RWPE1 (cell line): Measurements from ENCODE around the gene TMEM132C.
"Not testable (repeated sequence)": the region's sequence is repeated elsewhere in the genome, so short reads cannot be mapped to it uniquely, and the experiment has no call there.

ENCODE experiments used
- CTCF ChIA-PET: fragments of 350-600 bp; sonication (Branson Sonifier 250); formaldehyde crosslinking; extraction: SDS; loops from one replicate; lab custom pipeline; 2021; lab: Yijun Ruan, JAX
- POLR2A ChIA-PET: fragments of 400-600 bp; formaldehyde crosslinking; extraction: SDS; loops from one replicate; lab custom pipeline; 2020; ENCODE audit warnings: antibody characterized with exemption; ENCODE audit not compliant: low non-redundant PET; lab: Yijun Ruan, JAX
- DNase-seq: peaks from one replicate; pipeline ENCODE4 v3.0.0; 2012; ENCODE audit warnings: low spot score
- H3K27ac ChIP-seq: fragments of 450-650 bp; 2 replicates; pipeline ENCODE4 v1.5.1; 2017
- CTCF ChIP-seq: fragments of 450-650 bp; conservative IDR thresholded peaks from 2 replicates; pipeline ENCODE4 v1.5.1; 2017; ENCODE audit warnings: low read depth, mild to moderate bottlenecking

The TMEM132C gene

GRCh38 chr12:128600886-128601285 is 333.9 kb downstream of the TMEM132C start:
- ChIA-PET POLR2A (no interaction called here), CTCF (no interaction called here)
- TF ChIP-seq CTCF = no peak
- no peak overlapping the region for H3K27ac ChIP-seq
- DNase-seq = no peak

GRCh38 chr12:128603573-128604115 is 336.7 kb downstream of the TMEM132C start:
- DNase-seq = no peak
- no peak for TF ChIP-seq CTCF
- ChIA-PET POLR2A (no interaction called here), CTCF (no interaction called here)
- H3K27ac ChIP-seq = no peak overlapping the region

- CTCF ChIA-PET, H3K27ac ChIP-seq, POLR2A ChIA-PET, DNase-seq: not testable (repeated sequence)
Measured at GRCh38 chr12:128604219-128604618, 337.2 kb downstream of the TMEM132C start.

GRCh38 chr12:128606051-128606450 is 339.1 kb downstream of the TMEM132C start:
- TF ChIP-seq CTCF = no peak
- CTCF ChIA-PET = no interaction called here
- no peak overlapping the region for H3K27ac ChIP-seq
- POLR2A ChIA-PET = no interaction called here
- no peak for DNase-seq

- ChIA-PET POLR2A (no interaction called here), CTCF (interaction anchor here (0.6 kb wide), 1 partner anchor 52 kb away, joined by 4 read pairs; no protein-coding TSS in a partner anchor)
- no peak for DNase-seq
- no peak for TF ChIP-seq CTCF
- H3K27ac ChIP-seq = no peak overlapping the region
Measured at GRCh38 chr12:128606538-128606937, 339.6 kb downstream of the TMEM132C start.

- CTCF ChIA-PET = interaction anchor here (0.6 kb wide), 1 partner anchor 52 kb away, joined by 4 read pairs; no protein-coding TSS in a partner anchor
- no peak overlapping the region for H3K27ac ChIP-seq
- no peak for TF ChIP-seq CTCF
- no peak for DNase-seq
- POLR2A ChIA-PET = no interaction called here
Measured at GRCh38 chr12:128606970-128607369, 340.0 kb downstream of the TMEM132C start.

- POLR2A ChIA-PET = no interaction called here
- TF ChIP-seq CTCF = no peak
- H3K27ac ChIP-seq = no peak overlapping the region
- CTCF ChIA-PET = no interaction called here
- DNase-seq = no peak
Measured at GRCh38 chr12:128607641-128608040, 340.7 kb downstream of the TMEM132C start.
